H1 (cell line): ENCODE data around the gene IDI2. TPM values are rescaled to one million over a fixed set of nuclear protein-coding genes. Genes with fewer than 3 reads are reported as not detected.

ENCODE experiments used
- ASH2L ChIP-seq: fragments of 200-600, 300-600 bp; sonication (generic); IDR thresholded peaks from one replicate; pipeline ENCODE4 v1.7.1; 2017; ENCODE audit warnings: low read length
- BRCA1 ChIP-seq: IDR thresholded peaks from 2 replicates; pipeline ENCODE4 v1.6.1; 2012; ENCODE audit warnings: low read depth, low read length, improper control_type of control experiment
- CEBPB ChIP-seq: IDR thresholded peaks from 2 replicates; pipeline ENCODE4 v1.6.1; 2012; ENCODE audit warnings: low read depth, low read length
- CREB1 ChIP-seq: IDR thresholded peaks from 2 replicates; pipeline ENCODE4 v1.6.1; 2012; ENCODE audit warnings: inconsistent platforms
- CTCF ChIP-seq, 3 experiments: IDR thresholded peaks; 1 replicate in 2 of 3; 2 replicates in 1 of 3; pipeline versions ENCODE4 v1.5.1 to v1.6.1; 2011; ENCODE audit warnings: low read length in 3 of 3, mild to moderate bottlenecking in 3 of 3, inconsistent platforms in 2 of 3, low read depth in 1 of 3, moderate library complexity in 1 of 3; ENCODE audit not compliant: insufficient read depth in 1 of 3; ENCODE audit errors: control extremely low read depth in 1 of 3
- EGR1 ChIP-seq: IDR thresholded peaks from 2 replicates; pipeline ENCODE4 v1.6.1; 2011; ENCODE audit warnings: low read depth, low read length, borderline replicate concordance
- EP300 ChIP-seq, 2 experiments: IDR thresholded peaks; 1 replicate in 1 of 2; 2 replicates in 1 of 2; pipeline ENCODE4 v1.6.1; 2011 to 2012; ENCODE audit warnings: low read depth in 2 of 2, low read length in 2 of 2, mild to moderate bottlenecking in 2 of 2, borderline replicate concordance in 1 of 2, inconsistent platforms in 1 of 2, moderate library complexity in 1 of 2
- KDM1A ChIP-seq: fragments of 200-600, 300-600 bp; sonication (generic); IDR thresholded peaks from 2 replicates; pipeline ENCODE4 v1.7.1; 2016; ENCODE audit warnings: mild to moderate bottlenecking, low read length, borderline replicate concordance
- KDM4A ChIP-seq: IDR thresholded peaks from one replicate; pipeline ENCODE4 v1.7.1; 2012; ENCODE audit warnings: low read depth, mild to moderate bottlenecking, moderate library complexity, low read length, inconsistent platforms; ENCODE audit not compliant: severe bottlenecking
- KDM5A ChIP-seq: fragments of 200-600 bp; IDR thresholded peaks from 2 replicates; pipeline ENCODE4 v1.7.1; 2012; ENCODE audit warnings: mild to moderate bottlenecking, low read length, inconsistent platforms, mixed read lengths
- POLR2A ChIP-seq, 2 experiments: IDR thresholded peaks; 1 replicate in 1 of 2; 2 replicates in 1 of 2; pipeline ENCODE4 v1.6.1; 2011; ENCODE audit warnings: low read depth in 2 of 2, low read length in 2 of 2, mild to moderate bottlenecking in 2 of 2; ENCODE audit errors: control extremely low read depth in 1 of 2
- RAD21 ChIP-seq, 2 experiments: IDR thresholded peaks in 1 of 2; conservative IDR thresholded peaks in 1 of 2; 2 replicates each; pipeline ENCODE4 v1.6.1; 2011; ENCODE audit warnings: low read depth in 2 of 2, low read length in 2 of 2, improper control_type of control experiment in 1 of 2, inconsistent platforms in 1 of 2, mild to moderate bottlenecking in 1 of 2, moderate library complexity in 1 of 2
- RBBP5 ChIP-seq: IDR thresholded peaks from 2 replicates; pipeline ENCODE4 v1.7.1; 2012; ENCODE audit warnings: low read depth, mild to moderate bottlenecking, inconsistent platforms, low read length, moderate library complexity, borderline replicate concordance
- SAP30 ChIP-seq: fragments of 300-600 bp; sonication (generic); IDR thresholded peaks from 2 replicates; pipeline ENCODE4 v1.7.1; 2012; ENCODE audit warnings: low read length, moderate library complexity, mild to moderate bottlenecking, inconsistent platforms; ENCODE audit not compliant: insufficient read depth, insufficient replicate concordance
- SIN3A ChIP-seq, 2 experiments: IDR thresholded peaks in 1 of 2; conservative IDR thresholded peaks in 1 of 2; 2 replicates each; pipeline ENCODE4 v1.6.1; 2011 to 2012; ENCODE audit warnings: low read length in 2 of 2, improper control_type of control experiment in 1 of 2, low read depth in 1 of 2, mild to moderate bottlenecking in 1 of 2
- SIX5 ChIP-seq: IDR thresholded peaks from 2 replicates; pipeline ENCODE4 v1.6.1; 2011; ENCODE audit warnings: mild to moderate bottlenecking, low read depth, low read length
- SP1 ChIP-seq: IDR thresholded peaks from 2 replicates; pipeline ENCODE4 v1.6.1; 2011; ENCODE audit warnings: low read depth, low read length
- TAF7 ChIP-seq: optimal IDR thresholded peaks from 2 replicates; pipeline ENCODE3; 2011; ENCODE audit warnings: low read depth, mild to moderate bottlenecking, inconsistent platforms, low read length, moderate library complexity, borderline replicate concordance
- TBP ChIP-seq: IDR thresholded peaks from 2 replicates; pipeline ENCODE4 v1.6.1; 2011; ENCODE audit warnings: low read depth, low read length, improper control_type of control experiment
- polyA plus RNA-seq, 7 experiments: library from polyadenylated mRNA; depleted of rRNA in 3 of 7; stranded (reverse) in 5 of 7; unstranded in 2 of 7; fragments of >200 nt in 5 of 7; fragments of 200-250 nt in 2 of 7; gene quantifications; 1 replicate in 5 of 7; 2 replicates in 1 of 7; 4 replicates in 1 of 7; pipeline versions ENCODE4 v1.2.1 to v1.2.3, GENCODE V29; 2011 to 2013; ENCODE audit warnings: missing spikeins in 2 of 7, mixed read lengths in 2 of 7
- total RNA-seq: library from RNA; stranded (reverse); fragmentation: NEBNext Ultra II Directional; extraction: Animal tissue kit (Norgen Biotek cat#: 25700); gene quantifications from 2 replicates; pipeline ENCODE4 v1.2.1, GENCODE V29; 2021
- TF ChIP-seq, protein P1 (sequence below): IDR thresholded peaks from 2 replicates; pipeline ENCODE4 v1.6.1; 2012; ENCODE audit warnings: inconsistent platforms

IDI2 gene
- total and polyA plus RNA-seq, 2 of the 8 experiments (the other 6 are each of a cell fraction or from before 2014, with no cell fraction given): not detected

GRCh38 chr10:987870-988666, 37.6 kb downstream of the IDI2 start, which contains the start of gene GTPBP4 (continued):
- TF ChIP-seq EGR1 (no peak), KDM4A (peak; percentile 70), RAD21 (IDR thresholded peaks at IDR 0.05 in 1 of 2, conservative IDR thresholded peaks at IDR 0.05 in 1 of 2; ENCODE audit: low read depth in 2 of 2, low read length in 2 of 2) (no peak; a peak in 1 of 4 replicates), CTCF (IDR thresholded peaks at IDR 0.05; ENCODE audit: control extremely low read depth in 1 of 3, insufficient read depth in 1 of 3, low read depth in 1 of 3, low read length in 3 of 3) (peak in 2 of 3 experiments; percentile 33 to 46; a peak in 3 of 4 replicates), BRCA1 (no peak), CREB1 (peak; percentile 92), POLR2A (IDR thresholded peaks at IDR 0.05; ENCODE audit: control extremely low read depth in 1 of 2, low read depth in 2 of 2, low read length in 2 of 2) (peak; percentile 77 to 86), TAF7 (peak; percentile 67), RBBP5 (peak; percentile 81; the same call in 1 of the 2 replicates), TBP (peak; percentile 85), KDM5A (0 out of 2 replicates have a peak, but pooled peaks have one; percentile 47), SIX5 (no peak), EP300 (IDR thresholded peaks at IDR 0.05; ENCODE audit: borderline replicate concordance in 1 of 2, low read depth in 2 of 2, low read length in 2 of 2) (peak in 1 of 2 experiments; percentile 3; a peak in 1 of 3 replicates), SP1 (0 out of 2 replicates have a peak, but pooled peaks have one; percentile 43), ASH2L (peak; percentile 80), KDM1A (no peak; the same call in 1 of the 2 replicates), SAP30 (peak; percentile 20), CEBPB (no peak), SIN3A (conservative IDR thresholded peaks at IDR 0.05 in 1 of 2, IDR thresholded peaks at IDR 0.05 in 1 of 2; ENCODE audit: low read depth in 1 of 2, low read length in 2 of 2) (peak in 1 of 2 experiments; percentile 75; a peak in 3 of 4 replicates)
- TF ChIP-seq, protein P1, sequence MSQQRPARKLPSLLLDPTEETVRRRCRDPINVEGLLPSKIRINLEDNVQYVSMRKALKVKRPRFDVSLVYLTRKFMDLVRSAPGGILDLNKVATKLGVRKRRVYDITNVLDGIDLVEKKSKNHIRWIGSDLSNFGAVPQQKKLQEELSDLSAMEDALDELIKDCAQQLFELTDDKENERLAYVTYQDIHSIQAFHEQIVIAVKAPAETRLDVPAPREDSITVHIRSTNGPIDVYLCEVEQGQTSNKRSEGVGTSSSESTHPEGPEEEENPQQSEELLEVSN: peak; percentile 38
- TF ChIP-seq, all 59 proteins: peak for 21
